T-cell (primary cell): ENCODE results near the gene FBXO42. TPM values are rescaled to one million over a fixed set of nuclear protein-coding genes. Genes with fewer than 3 reads are reported as not detected.

Experiments used
- ATAC-seq, 4 experiments: fragments of 200-7000 bp in 3 of 4; fragments of 150-1000 bp in 1 of 4; cut with Tn5 transposase; replicated peaks in 1 of 4; 1 replicate in 3 of 4; 2 replicates in 1 of 4; pipeline ENCODE4 v1.10.0; 2021; ENCODE audit warnings: moderate library complexity in 3 of 4, mild to moderate bottlenecking in 2 of 4, moderate number of reproducible peaks in 1 of 4
- CTCF ChIA-PET, 2 donors: fragments of 300-600 bp; sonication (Branson Sonifier 250); formaldehyde crosslinking; loops; one replicate each; lab custom pipeline; 2022; ENCODE audit warnings: antibody characterized with exemption in 2 of 2; lab: Charles Lee
- POLR2A ChIA-PET, 2 donors: fragments of 300-600 bp; sonication (Branson Sonifier 250); formaldehyde crosslinking; loops; one replicate each; lab custom pipeline; 2022; ENCODE audit warnings: antibody characterized with exemption in 2 of 2; lab: Charles Lee
- DNase-seq, 35 experiments: peaks; one replicate each; pipeline versions ENCODE4 v3.0.0 to v3.0.0-alpha.2; 2013 to 2023
- H3K27ac ChIP-seq: one replicate; pipeline ENCODE4 v1.5.1; 2013; ENCODE audit warnings: low read length
- H3K27me3 ChIP-seq, 2 experiments: replicated peaks in 1 of 2; 1 replicate in 1 of 2; 2 replicates in 1 of 2; pipeline versions ENCODE4 v1.6.1 to v1.7.0; 2013; ENCODE audit warnings: low read length in 1 of 2, mixed read lengths in 1 of 2; ENCODE audit not compliant: control insufficient read depth in 2 of 2, insufficient read depth in 2 of 2; ENCODE audit errors: extremely low read depth in 1 of 2
- H3K36me3 ChIP-seq, 2 donors: 1 replicate in 1 of 2; 2 replicates in 1 of 2; pipeline versions ENCODE4 v1.6.1 to v1.7.0; 2013; ENCODE audit warnings: low read length in 1 of 2; ENCODE audit not compliant: control insufficient read depth in 2 of 2, insufficient read depth in 1 of 2; ENCODE audit errors: extremely low read depth in 1 of 2
- H3K4me1 ChIP-seq, 2 experiments: 1 replicate in 1 of 2; 2 replicates in 1 of 2; pipeline versions ENCODE4 v1.6.1 to v1.7.0; 2013; ENCODE audit warnings: low read length in 2 of 2, mixed read lengths in 1 of 2; ENCODE audit not compliant: insufficient read depth in 2 of 2, control insufficient read depth in 1 of 2; ENCODE audit errors: extremely low read depth in 1 of 2
- H3K4me3 ChIP-seq, 2 donors: 1 replicate in 1 of 2; 2 replicates in 1 of 2; pipeline versions ENCODE4 v1.5.1 to v1.7.0; 2013; ENCODE audit warnings: mild to moderate bottlenecking in 2 of 2, low read length in 1 of 2, moderate library complexity in 1 of 2; ENCODE audit not compliant: control insufficient read depth in 1 of 2; ENCODE audit errors: extremely low read depth in 1 of 2
- H3K9me3 ChIP-seq: 2 replicates; pipeline ENCODE4 v1.7.0; 2013
- H3K27ac Mint-ChIP-seq, 2 donors: one replicate each; pipeline ENCODE4 v1.8.0; 2020 to 2021; ENCODE audit warnings: mild to moderate bottlenecking in 2 of 2, mixed read lengths in 2 of 2
- H3K27me3 Mint-ChIP-seq, 2 donors: one replicate each; pipeline ENCODE4 v1.8.0; 2021 to 2022; ENCODE audit warnings: mixed read lengths in 2 of 2
- H3K36me3 Mint-ChIP-seq: one replicate; pipeline ENCODE4 v1.8.0; 2021; ENCODE audit warnings: mixed read lengths
- H3K4me1 Mint-ChIP-seq, 3 donors: one replicate each; pipeline ENCODE4 v1.8.0; 2020 to 2022; ENCODE audit warnings: mixed read lengths in 3 of 3, mild to moderate bottlenecking in 1 of 3
- H3K4me3 Mint-ChIP-seq, 3 donors: one replicate each; pipeline ENCODE4 v1.8.0; 2020 to 2022; ENCODE audit warnings: mild to moderate bottlenecking in 3 of 3, mixed read lengths in 3 of 3, moderate library complexity in 3 of 3
- H3K9me3 Mint-ChIP-seq, 3 donors: one replicate each; pipeline ENCODE4 v1.8.0; 2020 to 2022; ENCODE audit warnings: mixed read lengths in 3 of 3
- WGBS: methylation state at CpG from one replicate; pipeline ENCODE4 v1.1.5; 2013; ENCODE audit warnings: missing lambda C conversion rate; ENCODE audit not compliant: insufficient coverage; 5-methylcytosine and 5-hydroxymethylcytosine counted together
- total RNA-seq, 35 experiments: library from RNA in 6 of 35; stranded (reverse) in 6 of 35; fragments of 120-200 nt in 1 of 35; gene quantifications; one replicate each; pipeline versions ENCODE4 v1.2.1 to v1.2.4 and lab custom pipeline; 2013 to 2026

Gene FBXO42
- total RNA-seq, 5 donors from 2014 or later (not counting 1 experiment from before 2014, with no cell fraction given), result 20.6 to 23.4 (median 22.5) TPM

DNA sequence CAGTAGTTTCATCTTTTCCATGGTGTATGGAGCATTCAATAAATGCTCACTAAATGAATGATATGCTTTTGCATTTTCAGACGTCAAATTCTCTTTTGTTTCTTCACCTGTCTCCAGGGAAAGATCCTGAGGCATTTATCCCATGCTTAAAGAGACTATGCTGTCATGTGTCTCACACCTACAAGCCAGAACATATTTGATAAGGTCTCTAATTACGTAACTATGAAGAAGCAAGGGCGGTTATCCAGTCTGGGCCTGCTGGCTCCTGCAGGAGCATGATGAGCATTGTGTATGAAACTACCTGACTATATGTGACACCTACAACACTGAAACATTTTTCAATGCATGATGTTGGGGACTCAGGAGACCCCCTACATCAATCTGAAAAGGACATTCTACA, 51.8 kb downstream of the FBXO42 start:
- H3K4me1 ChIP-seq, result no peaks in the 10 kb centered on the region
- no peak overlapping the region for H3K4me3 Mint-ChIP-seq
- ChIA-PET CTCF (no interaction called here), POLR2A (interaction anchor here in 1 of 2 donors (0.8 kb wide), 1 partner anchor 19 kb away, joined by 4 read pairs; no protein-coding TSS in a partner anchor)
- H3K36me3 ChIP-seq, result peaks cover 7 to 52% of the 10 kb centered on the region in 2 donors
- 83% methylated on average over 1 of the region's 3 CpGs for whole genome bisulfite sequencing
- no peaks in the 10 kb centered on the region for H3K9me3 ChIP-seq
- no peak overlapping the region for H3K27ac Mint-ChIP-seq
- H3K4me1 Mint-ChIP-seq, result peaks cover 0 to 6% (median 6%) of the 10 kb centered on the region in 3 donors
- ATAC-seq, result no peak
- no peaks in the 10 kb centered on the region for H3K27me3 ChIP-seq
- H3K4me3 ChIP-seq, result no peak overlapping the region
- no peaks in the 10 kb centered on the region for H3K9me3 Mint-ChIP-seq
- H3K27ac ChIP-seq, result no peak overlapping the region
- no peaks in the 10 kb centered on the region for H3K27me3 Mint-ChIP-seq
- DNase-seq, result no peak
- H3K36me3 Mint-ChIP-seq, result peaks cover 34% of the 10 kb centered on the region

DNA sequence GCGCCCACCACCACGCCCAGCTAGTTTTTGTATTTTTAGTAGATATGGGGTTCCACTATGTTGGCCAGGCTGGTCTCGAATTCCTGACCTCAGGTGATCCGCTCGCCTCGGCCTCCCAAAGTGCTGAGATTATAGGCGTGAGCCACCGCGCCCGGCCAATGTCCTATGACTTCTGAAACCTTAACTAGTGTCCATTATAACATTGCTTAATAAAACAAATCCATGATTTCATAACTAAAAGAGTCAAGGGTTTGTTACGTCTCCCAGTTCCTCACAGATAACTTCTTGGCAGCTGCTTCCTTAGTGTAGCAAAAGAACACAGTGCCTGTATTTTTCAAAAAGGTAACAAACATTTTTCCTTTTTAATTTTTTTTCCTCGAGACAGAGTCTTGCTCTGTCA, 53.6 kb downstream of the FBXO42 start:
- Histone ChIP-seq H3K9me3 (no peaks in the 10 kb centered on the region), H3K36me3 (peaks cover 7 to 46% of the 10 kb centered on the region in 2 donors), H3K27me3 (no peaks in the 10 kb centered on the region), H3K4me1 (no peaks in the 10 kb centered on the region), H3K27ac (no peak overlapping the region), H3K4me3 (no peak overlapping the region)
- H3K4me3 Mint-ChIP-seq, result no peak overlapping the region
- 100% methylated on average over 1 of the region's 12 CpGs for WGBS
- no peaks in the 10 kb centered on the region for H3K9me3 Mint-ChIP-seq
- DNase-seq (no peak), ATAC-seq (no peak)
- H3K4me1 Mint-ChIP-seq, result peaks cover 0 to 6% (median 6%) of the 10 kb centered on the region in 3 donors
- CTCF ChIA-PET, result no interaction called here
- no peaks in the 10 kb centered on the region for H3K27me3 Mint-ChIP-seq
- H3K27ac Mint-ChIP-seq, result no peak overlapping the region
- POLR2A ChIA-PET, result no interaction called here
- peaks cover 48% of the 10 kb centered on the region for H3K36me3 Mint-ChIP-seq

DNA sequence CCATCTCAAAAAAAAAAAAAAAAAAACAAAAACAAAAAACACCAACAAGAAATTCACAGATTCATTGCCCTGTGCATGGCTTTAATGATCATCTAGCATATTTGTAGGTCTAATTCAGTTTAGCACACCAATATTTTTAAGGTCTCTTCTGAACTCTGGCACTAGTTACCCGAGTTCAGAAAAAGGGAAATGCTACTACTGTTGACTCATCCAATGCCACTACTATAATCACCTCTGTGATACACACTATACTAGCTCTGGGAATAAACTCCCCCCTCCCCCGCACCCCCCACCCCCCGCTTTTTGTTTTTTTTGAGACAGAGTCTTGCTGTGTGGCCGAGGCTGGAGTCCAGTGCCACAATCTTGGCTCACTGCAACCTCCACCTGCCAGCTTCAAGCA, 55.6 kb downstream of the FBXO42 start:
- peaks cover 10 to 43% of the 10 kb centered on the region in 2 donors for H3K36me3 ChIP-seq
- ChIA-PET POLR2A (no interaction called here), CTCF (no interaction called here)
- Mint-ChIP-seq H3K4me1 (peaks cover 0 to 6% (median 3%) of the 10 kb centered on the region in 3 donors), H3K27me3 (no peaks in the 10 kb centered on the region), H3K9me3 (no peaks in the 10 kb centered on the region), H3K4me3 (no peak overlapping the region), H3K27ac (no peak overlapping the region), H3K36me3 (peaks cover 36% of the 10 kb centered on the region)
- no peaks in the 10 kb centered on the region for H3K4me1 ChIP-seq
- no peaks in the 10 kb centered on the region for H3K9me3 ChIP-seq
- no peak overlapping the region for H3K27ac ChIP-seq
- DNase-seq (no peak), ATAC-seq (no peak)
- H3K27me3 ChIP-seq, result no peaks in the 10 kb centered on the region
- WGBS, result no CpG with 5 or more reads among the region's 4 CpGs
- H3K4me3 ChIP-seq, result no peak overlapping the region

DNA sequence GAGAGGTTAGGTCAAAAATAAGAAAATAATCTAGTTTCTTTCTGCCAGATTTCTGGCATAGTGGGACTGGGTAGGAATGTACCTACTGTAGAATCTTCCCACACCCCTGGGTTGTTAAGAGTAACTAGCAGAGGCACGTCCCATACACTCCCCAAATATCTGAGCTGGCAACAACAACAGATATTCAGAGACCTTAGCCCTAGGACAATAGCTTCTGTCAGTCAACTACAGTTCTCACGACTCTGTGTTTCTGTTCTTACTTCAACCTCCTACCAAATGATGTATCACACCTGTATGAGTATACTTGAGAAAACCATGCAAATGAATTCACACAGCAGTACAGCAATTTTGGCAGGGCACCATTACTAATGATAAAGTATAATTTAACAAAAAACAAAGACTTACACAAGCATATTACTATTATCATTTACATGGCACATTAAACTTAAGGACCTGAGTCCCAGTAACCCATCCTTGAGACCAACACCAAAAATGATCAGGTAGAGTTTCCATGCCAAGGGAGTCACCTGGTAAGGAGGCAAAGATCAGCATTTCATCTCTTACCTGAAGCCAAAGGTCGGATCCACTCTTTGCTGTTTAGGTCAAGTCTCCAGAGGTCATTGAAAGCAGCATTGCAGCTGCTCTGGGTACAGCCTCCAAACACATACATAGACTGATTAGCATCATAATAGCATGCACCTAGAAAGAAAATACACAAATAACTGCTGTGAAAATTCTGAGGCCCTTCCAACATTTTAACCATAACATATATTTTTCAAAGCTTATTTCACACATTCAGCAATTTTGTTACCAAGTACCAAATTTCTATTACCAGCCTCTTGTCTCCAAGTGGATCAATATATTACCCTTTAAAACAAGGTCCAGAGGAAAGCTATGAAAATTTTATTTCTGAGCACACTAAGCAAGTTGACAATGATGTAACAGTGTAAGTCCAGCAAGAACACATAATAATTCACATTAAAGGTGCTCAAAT, 57.8 kb downstream of the FBXO42 start:
- DNase-seq (no peak), ATAC-seq (no peak)
- no peaks in the 10 kb centered on the region for H3K9me3 ChIP-seq
- Mint-ChIP-seq H3K4me1 (peaks cover 3 to 8% (median 5%) of the 10 kb centered on the region in 3 donors), H3K9me3 (no peaks in the 10 kb centered on the region), H3K36me3 (peaks cover 38% of the 10 kb centered on the region), H3K27me3 (no peaks in the 10 kb centered on the region), H3K27ac (no peak overlapping the region), H3K4me3 (no peak overlapping the region)
- H3K4me1 ChIP-seq, result no peaks in the 10 kb centered on the region
- WGBS, result 100% methylated on average over 2 of the region's 3 CpGs
- no peak overlapping the region for H3K27ac ChIP-seq
- no peak overlapping the region for H3K4me3 ChIP-seq
- CTCF ChIA-PET, result interaction anchor here in 1 of 2 donors (0.6 kb wide), 1 partner anchor 41 kb away, joined by 3 read pairs; no protein-coding TSS in a partner anchor
- H3K36me3 ChIP-seq, result peaks cover 7 to 42% of the 10 kb centered on the region in 2 donors
- no peaks in the 10 kb centered on the region for H3K27me3 ChIP-seq
- POLR2A ChIA-PET, result interaction anchor here in 1 of 2 donors (0.6 to 1.0 kb wide), 2 partner anchors 14 to 42 kb away, joined by 3 to 5 read pairs; no protein-coding TSS in a partner anchor

DNA sequence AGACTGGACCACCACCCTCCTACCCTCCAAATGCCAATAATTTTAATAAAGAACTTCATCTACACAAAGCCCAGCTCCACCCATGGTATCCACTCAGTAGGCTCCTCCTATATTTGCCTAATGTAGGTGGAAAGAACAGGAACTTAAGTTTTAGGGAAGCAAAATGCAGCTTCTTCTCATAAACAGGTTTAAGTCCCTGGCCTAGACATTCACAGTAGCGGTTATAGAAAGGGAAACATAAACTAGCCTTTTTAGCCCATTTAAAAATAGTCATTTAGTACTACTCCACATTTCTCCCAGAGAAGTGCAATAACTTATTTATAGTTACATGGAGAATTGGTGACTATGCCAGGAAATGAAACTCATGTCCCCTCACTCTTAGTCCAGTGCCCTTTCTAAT, 58.7 kb downstream of the FBXO42 start:
- DNase-seq (no peak), ATAC-seq (no peak)
- H3K36me3 ChIP-seq, result peaks cover 7 to 46% of the 10 kb centered on the region in 2 donors
- H3K4me3 Mint-ChIP-seq, result no peak overlapping the region
- H3K27ac ChIP-seq, result no peak overlapping the region
- ChIA-PET POLR2A (no interaction called here), CTCF (no interaction called here)
- WGBS, result no CpG with 5 or more reads among the region's 1 CpG
- H3K4me1 ChIP-seq, result no peaks in the 10 kb centered on the region
- H3K36me3 Mint-ChIP-seq, result peaks cover 38% of the 10 kb centered on the region
- no peaks in the 10 kb centered on the region for H3K27me3 ChIP-seq
- H3K9me3 ChIP-seq, result no peaks in the 10 kb centered on the region
- H3K27ac Mint-ChIP-seq, result no peak overlapping the region
- no peaks in the 10 kb centered on the region for H3K9me3 Mint-ChIP-seq
- H3K4me1 Mint-ChIP-seq, result peaks cover 3 to 8% (median 5%) of the 10 kb centered on the region in 3 donors
- no peaks in the 10 kb centered on the region for H3K27me3 Mint-ChIP-seq
- no peak overlapping the region for H3K4me3 ChIP-seq

DNA sequence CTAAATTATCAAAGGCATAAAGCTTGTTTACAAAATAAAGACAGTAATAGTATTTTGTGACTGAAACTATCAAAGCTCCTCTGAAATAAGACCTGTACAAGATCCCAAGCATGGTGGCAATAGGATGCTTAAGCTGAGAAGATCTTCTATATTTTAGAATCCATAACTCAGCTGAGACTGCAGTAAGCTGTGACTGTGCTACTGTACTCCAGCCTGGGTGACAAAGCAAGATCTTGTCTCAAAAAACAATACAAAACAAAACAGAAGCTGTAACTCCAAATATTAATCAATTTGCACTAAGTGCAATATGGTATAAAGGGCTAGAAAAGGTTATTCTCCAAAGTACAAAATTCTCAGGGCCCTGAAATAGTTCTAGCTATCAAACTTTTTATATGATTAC, 59.5 kb downstream of the FBXO42 start:
- Histone ChIP-seq H3K9me3 (no peaks in the 10 kb centered on the region), H3K36me3 (peaks cover 6 to 43% of the 10 kb centered on the region in 2 donors), H3K27me3 (no peaks in the 10 kb centered on the region), H3K4me1 (no peaks in the 10 kb centered on the region), H3K4me3 (no peak overlapping the region), H3K27ac (no peak overlapping the region)
- no peaks in the 10 kb centered on the region for H3K9me3 Mint-ChIP-seq
- peaks cover 40% of the 10 kb centered on the region for H3K36me3 Mint-ChIP-seq
- CTCF ChIA-PET, result interaction anchor here in 1 of 2 donors (0.5 to 1.1 kb wide), 2 partner anchors 16 to 59 kb away, joined by 3 read pairs; partner anchors contain the start of gene FBXO42
- no peaks in the 10 kb centered on the region for H3K27me3 Mint-ChIP-seq
- no peak for DNase-seq
- no peak overlapping the region for H3K4me3 Mint-ChIP-seq
- ATAC-seq, result no peak
- no peak overlapping the region for H3K27ac Mint-ChIP-seq
- peaks cover 3 to 8% (median 5%) of the 10 kb centered on the region in 3 donors for H3K4me1 Mint-ChIP-seq
- POLR2A ChIA-PET, result interaction anchor here (0.5 to 1.0 kb wide), 4 partner anchors 10 to 55 kb away, joined by 3 to 4 read pairs (median 4); no protein-coding TSS in a partner anchor
